Activated CD4-positive, alpha-beta T cell treated with anti-CD3 and anti-CD28 coated beads, Interleukin-2, amount 10 ng/mL, durations not matched to agents 24 days and 14 days (primary cell): ENCODE data around the gene ZNF287. TPM values are rescaled to one million over a fixed set of nuclear protein-coding genes. Genes with fewer than 3 reads are reported as not detected.

Experiments
- DNase-seq: peaks from one replicate; pipeline ENCODE4 v3.0.0; 2022
- H3K27ac Mint-ChIP-seq: one replicate; pipeline ENCODE4 v1.8.0; 2022; ENCODE audit warnings: mild to moderate bottlenecking, mixed read lengths
- H3K27me3 Mint-ChIP-seq: one replicate; pipeline ENCODE4 v1.8.0; 2022; ENCODE audit warnings: mixed read lengths
- H3K36me3 Mint-ChIP-seq: one replicate; pipeline ENCODE4 v1.8.0; 2022; ENCODE audit warnings: low read depth, mild to moderate bottlenecking, mixed read lengths
- H3K4me1 Mint-ChIP-seq: one replicate; pipeline ENCODE4 v1.8.0; 2021; ENCODE audit warnings: mixed read lengths
- H3K4me3 Mint-ChIP-seq: one replicate; pipeline ENCODE4 v1.8.0; 2022; ENCODE audit warnings: mild to moderate bottlenecking, moderate library complexity, mixed read lengths
- H3K9me3 Mint-ChIP-seq: one replicate; pipeline ENCODE4 v1.8.0; 2021; ENCODE audit warnings: mixed read lengths
- intact Hi-C: fragments of 100-400 bp; cut with micrococcal nuclease; formaldehyde crosslinking; loops from one replicate; pipeline ENCODE4 v1.15.1; 2023
- total RNA-seq: library from RNA; stranded (reverse); gene quantifications from 2 replicates; pipeline ENCODE4 v1.2.3, GENCODE V29; 2022

The ZNF287 gene
- 5.2 and 6.3 TPM in 2 replicates for total RNA-seq

DNA sequence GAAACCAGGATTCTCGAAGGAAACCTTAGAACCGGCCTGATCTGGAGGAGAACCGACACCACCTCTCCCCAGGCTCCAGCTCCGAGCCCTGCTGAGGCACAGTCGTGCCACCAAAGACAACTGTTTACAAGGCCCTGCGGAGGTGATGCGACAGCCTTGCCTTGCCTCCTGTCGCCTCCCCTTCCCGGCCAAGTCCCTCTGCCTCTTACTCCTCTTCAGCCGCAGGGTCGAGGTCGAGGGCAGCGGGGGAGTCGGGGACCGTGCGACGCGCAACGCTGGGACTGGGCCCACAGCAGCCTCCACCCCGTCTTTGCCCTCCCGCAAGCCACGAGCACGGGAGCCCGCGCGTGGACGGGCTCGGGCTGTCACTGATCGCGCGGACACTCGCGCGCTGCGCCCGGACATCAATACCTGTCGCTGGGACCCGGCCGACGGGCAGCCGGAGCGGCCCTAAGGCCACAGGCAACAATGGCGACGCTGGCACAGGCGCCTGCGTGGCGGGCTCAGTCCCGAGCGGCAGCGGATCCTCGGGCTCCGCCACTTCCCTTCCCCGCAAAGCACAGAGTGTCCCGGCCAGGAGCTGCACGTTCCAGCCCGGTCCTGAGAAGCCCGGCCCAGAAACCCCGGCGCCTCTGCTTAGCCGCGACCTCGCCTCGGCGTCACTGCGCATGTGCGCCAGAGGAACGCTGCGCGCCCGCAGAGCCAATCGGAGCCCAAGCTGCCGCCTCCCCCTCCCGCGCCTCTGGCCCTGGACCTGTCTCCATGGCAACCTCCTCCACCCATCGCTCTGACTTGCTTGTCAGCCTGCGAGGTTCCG, at the start of gene ZNF287:
Gene ZNF287, minus strand, starts transcription at position 664 of the 817 bp plus-strand sequence. CDS start 1,473 bp downstream, outside the sequence.
- Mint-ChIP-seq H3K9me3 (peaks cover 7% of the 10 kb centered on the region), H3K4me1 (peaks cover 9% of the 10 kb centered on the region), H3K4me3 (peak within 1 kb of the TSS; percentile 84), H3K36me3 (peaks cover 15% of the 10 kb centered on the region), H3K27me3 (peaks cover 5% of the 10 kb centered on the region), H3K27ac (peak within 1 kb of the TSS; percentile 73)
- intact Hi-C loops = loop anchor here (2.0 kb wide), 2 partner anchors 20 to 32 kb away; no protein-coding TSS in a partner anchor
- DNase-seq = peak; percentile 97

DNA sequence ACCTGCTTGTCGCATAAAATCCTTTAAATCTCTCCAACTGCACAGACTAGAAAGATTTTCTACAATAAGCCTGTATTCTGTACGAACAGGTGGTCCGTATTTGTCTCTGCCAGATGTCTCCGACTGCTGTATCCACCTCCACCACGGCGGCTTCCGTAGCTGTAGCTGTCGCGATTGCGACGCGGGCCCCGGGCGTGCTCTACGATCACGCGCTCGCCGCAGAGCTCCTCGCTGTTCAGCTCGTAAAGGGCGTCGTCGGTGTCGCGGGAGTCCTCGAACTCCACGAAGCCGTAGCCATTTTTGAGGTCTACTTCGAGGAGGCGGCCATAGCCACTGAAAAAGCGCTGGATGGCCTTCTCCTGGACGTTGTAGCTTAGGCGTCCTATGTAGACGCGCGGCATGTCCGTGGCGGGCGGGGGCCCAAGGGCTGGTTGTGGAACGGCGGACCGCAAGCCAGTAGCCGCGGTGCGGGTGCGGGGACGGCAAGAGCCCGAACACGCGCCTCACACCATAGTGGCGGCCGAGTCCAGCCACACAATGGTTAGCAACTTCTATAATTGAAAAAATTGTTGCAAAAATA, 48.6 kb upstream of the ZNF287 start:
- no peak overlapping the region for H3K4me3 Mint-ChIP-seq
- DNase-seq = no peak
- H3K4me1 Mint-ChIP-seq = no peaks in the 10 kb centered on the region
- H3K27ac Mint-ChIP-seq = no peak overlapping the region
- peaks cover 42% of the 10 kb centered on the region for H3K9me3 Mint-ChIP-seq
- no peaks in the 10 kb centered on the region for H3K27me3 Mint-ChIP-seq
- peaks cover 3% of the 10 kb centered on the region for H3K36me3 Mint-ChIP-seq
- intact Hi-C loops = no loop called here

DNA sequence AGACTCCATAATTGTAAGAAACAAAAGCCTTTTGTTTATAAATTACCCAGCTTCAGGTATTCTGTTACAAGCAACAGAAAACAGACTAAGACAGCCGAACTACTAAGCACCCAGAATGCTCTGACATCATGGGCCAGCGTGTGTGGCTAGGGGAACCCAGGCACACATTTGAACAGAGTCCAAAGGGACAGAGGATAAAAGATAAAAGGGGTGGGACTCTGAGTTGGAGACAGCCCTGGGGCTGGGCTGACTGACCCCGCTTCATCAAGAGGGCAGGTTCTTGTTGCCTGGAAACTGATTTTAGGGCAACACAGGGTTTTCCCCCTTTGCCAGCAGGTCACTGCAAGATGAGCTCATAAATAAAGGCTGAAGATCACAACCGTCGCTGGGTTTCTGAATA, 30.5 kb upstream of the ZNF287 start:
- peaks cover 16% of the 10 kb centered on the region for H3K9me3 Mint-ChIP-seq
- no peak overlapping the region for H3K4me3 Mint-ChIP-seq

GRCh38 chr17:16593356-16594102, 24.5 kb upstream of the ZNF287 start:
- H3K27ac Mint-ChIP-seq = no peak overlapping the region

More for the DNA sequence above, 30.5 kb upstream of the ZNF287 start:
- Mint-ChIP-seq H3K36me3 (no peaks in the 10 kb centered on the region), H3K27ac (no peak overlapping the region), H3K27me3 (peaks cover 3% of the 10 kb centered on the region), H3K4me1 (no peaks in the 10 kb centered on the region)
- peak; percentile 37 for DNase-seq
- intact Hi-C loops = no loop called here

DNA sequence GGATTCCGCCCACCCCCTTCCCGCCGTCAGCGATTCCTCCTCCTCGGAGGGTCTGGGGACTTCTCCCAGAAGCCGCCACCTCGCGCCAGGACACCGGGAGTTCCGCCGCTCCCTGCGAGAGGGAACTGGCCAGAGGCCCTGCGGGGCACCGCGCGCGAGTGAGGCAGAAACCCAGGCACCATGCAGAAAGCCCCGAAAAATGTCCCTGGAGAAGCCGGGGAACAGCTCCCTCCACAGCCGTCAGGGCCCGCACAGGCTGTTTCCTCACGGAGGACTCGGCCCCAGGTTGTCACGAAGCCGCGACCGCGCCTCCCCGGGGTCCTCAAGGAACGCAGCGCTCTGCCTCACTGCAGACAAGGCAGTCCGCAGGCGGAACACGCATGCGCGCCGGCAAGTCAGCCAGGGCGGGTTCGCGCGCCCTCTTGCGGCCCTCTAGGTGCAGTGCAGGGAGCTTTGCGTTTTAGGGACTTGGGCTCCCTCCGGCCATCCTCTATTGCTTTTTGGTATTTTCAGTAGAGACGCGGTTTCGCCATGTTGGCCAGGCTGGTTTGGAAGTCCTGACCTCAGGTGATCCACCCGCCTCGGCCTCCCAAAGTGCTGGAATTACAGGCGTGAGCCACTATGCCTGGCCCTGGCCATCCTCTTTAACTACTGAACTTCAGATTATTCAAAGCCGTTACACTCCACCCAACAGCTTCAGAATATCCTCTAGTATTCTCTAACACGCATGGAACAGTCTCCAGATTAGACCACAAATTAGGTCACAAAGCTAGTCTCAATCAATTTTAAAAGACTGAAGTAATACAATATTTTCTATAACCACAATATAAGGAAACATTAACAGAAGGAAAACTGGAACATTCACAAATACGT, 20.3 kb upstream of the ZNF287 start:
- intact Hi-C loops = loop anchor here (1.0 to 10.0 kb wide), 4 partner anchors 21 to 375 kb away; partner anchors contain the start of genes NCOR1, PIGL, ZNF287 and ZNF624
- Mint-ChIP-seq H3K9me3 (peaks cover 3% of the 10 kb centered on the region), H3K4me3 (peak overlapping the region; percentile 72), H3K4me1 (peaks cover 6% of the 10 kb centered on the region), H3K36me3 (no peaks in the 10 kb centered on the region), H3K27ac (no peak overlapping the region), H3K27me3 (peaks cover 41% of the 10 kb centered on the region)
- peak; percentile 98 for DNase-seq

More at GRCh38 chr17:16593356-16594102, 24.5 kb upstream of the ZNF287 start:
- Mint-ChIP-seq H3K36me3 (no peaks in the 10 kb centered on the region), H3K9me3 (no peaks in the 10 kb centered on the region), H3K27me3 (peaks cover 15% of the 10 kb centered on the region), H3K4me3 (no peak overlapping the region), H3K4me1 (peaks cover 3% of the 10 kb centered on the region)
- peak; percentile 17 for DNase-seq
- intact Hi-C loops = no loop called here

- peaks cover 10% of the 10 kb centered on the region for H3K4me1 Mint-ChIP-seq
These were observed 16.8 kb upstream of the ZNF287 start for GRCh38 chr17:16585796-16586195.

GRCh38 chr17:16584273-16584995, 15.4 kb upstream of the ZNF287 start:
- intact Hi-C loops = loop anchor here (10.0 kb wide), 1 partner anchor 370 kb away; the partner anchor contains the start of genes NCOR1 and PIGL
- no peaks in the 10 kb centered on the region for H3K36me3 Mint-ChIP-seq
- peak overlapping the region; percentile 9 for H3K27ac Mint-ChIP-seq
- H3K27me3 Mint-ChIP-seq = peaks cover 38% of the 10 kb centered on the region
- H3K4me1 Mint-ChIP-seq = peaks cover 7% of the 10 kb centered on the region
- peaks cover 4% of the 10 kb centered on the region for H3K9me3 Mint-ChIP-seq
- peak; percentile 97 for DNase-seq
- peak overlapping the region; percentile 82 for H3K4me3 Mint-ChIP-seq

More at GRCh38 chr17:16585796-16586195, 16.8 kb upstream of the ZNF287 start:
- DNase-seq = no peak
- peaks cover 41% of the 10 kb centered on the region for H3K27me3 Mint-ChIP-seq
- no peak overlapping the region for H3K4me3 Mint-ChIP-seq
- H3K27ac Mint-ChIP-seq = no peak overlapping the region
- H3K36me3 Mint-ChIP-seq = no peaks in the 10 kb centered on the region
- intact Hi-C loops = loop anchor here (5.0 to 10.0 kb wide), 2 partner anchors 67 to 371 kb away; partner anchors contain the start of genes NCOR1, PIGL and ZNF624
- H3K9me3 Mint-ChIP-seq = peaks cover 4% of the 10 kb centered on the region

DNA sequence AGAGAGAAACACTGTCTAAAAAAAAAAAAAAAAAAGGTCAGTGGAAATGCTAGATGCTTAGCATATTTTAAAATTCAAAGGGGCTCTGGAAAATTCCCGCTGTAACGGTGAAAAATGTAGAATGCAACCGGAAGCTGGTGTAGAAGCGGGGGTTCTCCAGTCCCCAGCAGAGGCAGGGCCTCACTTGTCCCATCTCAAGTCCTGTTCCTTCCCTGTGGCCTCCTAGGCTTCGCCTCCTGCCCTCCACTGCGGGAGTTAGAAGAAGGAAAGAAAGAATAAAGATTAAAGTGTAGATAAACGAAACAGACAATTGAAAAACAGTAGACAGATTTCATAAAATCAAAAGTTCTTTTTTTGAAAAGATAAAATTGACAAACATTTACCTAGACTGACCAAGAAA, 14.8 kb upstream of the ZNF287 start:
- peaks cover 7% of the 10 kb centered on the region for H3K4me1 Mint-ChIP-seq
- peaks cover 38% of the 10 kb centered on the region for H3K27me3 Mint-ChIP-seq
- DNase-seq = no peak
- H3K27ac Mint-ChIP-seq = peak overlapping the region; percentile 9
- peaks cover 4% of the 10 kb centered on the region for H3K9me3 Mint-ChIP-seq
- H3K36me3 Mint-ChIP-seq = no peaks in the 10 kb centered on the region
- intact Hi-C loops = loop anchor here (10.0 kb wide), 1 partner anchor 369 kb away; the partner anchor contains the start of genes NCOR1 and PIGL
- peak overlapping the region; percentile 82 for H3K4me3 Mint-ChIP-seq

GRCh38 chr17:16573466-16573865, 4.5 kb upstream of the ZNF287 start:
- H3K36me3 Mint-ChIP-seq = no peaks in the 10 kb centered on the region
- peaks cover 5% of the 10 kb centered on the region for H3K27me3 Mint-ChIP-seq
- peaks cover 2% of the 10 kb centered on the region for H3K4me1 Mint-ChIP-seq
- no peak overlapping the region for H3K27ac Mint-ChIP-seq
- DNase-seq = no peak
- H3K9me3 Mint-ChIP-seq = peaks cover under 1% of the 10 kb centered on the region
- intact Hi-C loops = no loop called here
- H3K4me3 Mint-ChIP-seq = no peak overlapping the region

GRCh38 chr17:16569358-16569712, 331 bp upstream of the ZNF287 start:
- Mint-ChIP-seq H3K9me3 (peaks cover 7% of the 10 kb centered on the region), H3K36me3 (peaks cover 13% of the 10 kb centered on the region), H3K4me1 (peaks cover 9% of the 10 kb centered on the region), H3K27ac (no peak overlapping the region), H3K4me3 (peak overlapping the region; percentile 84), H3K27me3 (peaks cover 5% of the 10 kb centered on the region)
- no peak for DNase-seq
- intact Hi-C loops = loop anchor here (2.0 kb wide), 2 partner anchors 19 to 33 kb away; no protein-coding TSS in a partner anchor

- peaks cover 35% of the 10 kb centered on the region for H3K9me3 Mint-ChIP-seq
- H3K4me1 Mint-ChIP-seq = peaks cover 3% of the 10 kb centered on the region
- peaks cover 56% of the 10 kb centered on the region for H3K36me3 Mint-ChIP-seq
- H3K27me3 Mint-ChIP-seq = no peaks in the 10 kb centered on the region
- no peak overlapping the region for H3K27ac Mint-ChIP-seq
- no peak for DNase-seq
- intact Hi-C loops = no loop called here
- no peak overlapping the region for H3K4me3 Mint-ChIP-seq
These were observed 16.4 kb downstream of the ZNF287 start for GRCh38 chr17:16552637-16553045.

GRCh38 chr17:16551878-16552636, 16.9 kb downstream of the ZNF287 start:
- Mint-ChIP-seq H3K4me3 (no peak overlapping the region), H3K27ac (no peak overlapping the region), H3K4me1 (no peaks in the 10 kb centered on the region), H3K27me3 (no peaks in the 10 kb centered on the region), H3K9me3 (peaks cover 35% of the 10 kb centered on the region), H3K36me3 (peaks cover 50% of the 10 kb centered on the region)
- intact Hi-C loops = no loop called here
- DNase-seq = no peak
